Activated naive CD4-positive, alpha-beta T cell treated with anti-CD3 and anti-CD28 coated beads, Interleukin-2, amount 50 U/mL, for 24 hours (primary cell): ENCODE measurements around the gene DCAF4.

ENCODE experiments used
- H3K27ac Mint-ChIP-seq: one replicate; pipeline ENCODE4 v1.8.0; 2021; ENCODE audit warnings: mild to moderate bottlenecking, mixed read lengths
- H3K27me3 Mint-ChIP-seq: one replicate; pipeline ENCODE4 v1.8.0; 2021; ENCODE audit warnings: mixed read lengths
- H3K36me3 Mint-ChIP-seq: one replicate; pipeline ENCODE4 v1.8.0; 2021; ENCODE audit warnings: mixed read lengths
- H3K4me1 Mint-ChIP-seq: one replicate; pipeline ENCODE4 v1.8.0; 2021; ENCODE audit warnings: mixed read lengths
- H3K4me3 Mint-ChIP-seq: one replicate; pipeline ENCODE4 v1.8.0; 2021; ENCODE audit warnings: mild to moderate bottlenecking, mixed read lengths
- H3K9me3 Mint-ChIP-seq: one replicate; pipeline ENCODE4 v1.8.0; 2021; ENCODE audit warnings: mixed read lengths

DCAF4 gene

GRCh38 chr14:72926292-72927028 lies at the start of gene DCAF4:
Gene DCAF4 (plus strand): TSS chr14:72926464. CDS start chr14:72937979, 11,515 bp downstream.
- Mint-ChIP-seq H3K4me1 (peaks cover 15% of the 10 kb centered on the region), H3K4me3 (peak within 1 kb of the TSS; percentile 92), H3K27me3 (no peaks in the 10 kb centered on the region), H3K36me3 (peaks cover 2% of the 10 kb centered on the region), H3K9me3 (no peaks in the 10 kb centered on the region), H3K27ac (peak within 1 kb of the TSS; percentile 87)

GRCh38 chr14:72876710-72877063 lies 49.6 kb upstream of the DCAF4 start:
- Mint-ChIP-seq H3K4me1 (no peaks in the 10 kb centered on the region), H3K27me3 (peaks cover 1% of the 10 kb centered on the region), H3K27ac (no peak overlapping the region), H3K9me3 (peaks cover 3% of the 10 kb centered on the region), H3K4me3 (no peak overlapping the region), H3K36me3 (peaks cover 2% of the 10 kb centered on the region)

GRCh38 chr14:72878746-72879145 lies 47.5 kb upstream of the DCAF4 start:
- Mint-ChIP-seq H3K36me3 (no peaks in the 10 kb centered on the region), H3K4me3 (no peak overlapping the region), H3K27ac (no peak overlapping the region), H3K9me3 (no peaks in the 10 kb centered on the region), H3K27me3 (peaks cover 1% of the 10 kb centered on the region), H3K4me1 (no peaks in the 10 kb centered on the region)

- Mint-ChIP-seq H3K27ac (no peak overlapping the region), H3K4me1 (no peaks in the 10 kb centered on the region)
Measured at GRCh38 chr14:72879431-72879830, 46.8 kb upstream of the DCAF4 start.

GRCh38 chr14:72880164-72880563 lies 46.1 kb upstream of the DCAF4 start:
- Mint-ChIP-seq H3K4me3 (no peak overlapping the region), H3K27me3 (no peaks in the 10 kb centered on the region), H3K4me1 (no peaks in the 10 kb centered on the region), H3K27ac (no peak overlapping the region), H3K36me3 (no peaks in the 10 kb centered on the region), H3K9me3 (no peaks in the 10 kb centered on the region)

More at GRCh38 chr14:72879431-72879830, 46.8 kb upstream of the DCAF4 start:
- Mint-ChIP-seq H3K36me3 (no peaks in the 10 kb centered on the region), H3K27me3 (no peaks in the 10 kb centered on the region), H3K4me3 (no peak overlapping the region), H3K9me3 (no peaks in the 10 kb centered on the region)

- H3K36me3 Mint-ChIP-seq, result no peaks in the 10 kb centered on the region
- H3K4me1 Mint-ChIP-seq, result no peaks in the 10 kb centered on the region
- no peaks in the 10 kb centered on the region for H3K27me3 Mint-ChIP-seq
- H3K9me3 Mint-ChIP-seq, result no peaks in the 10 kb centered on the region
- H3K4me3 Mint-ChIP-seq, result no peak overlapping the region
- H3K27ac Mint-ChIP-seq, result no peak overlapping the region
Measured at GRCh38 chr14:72880820-72881219, 45.4 kb upstream of the DCAF4 start.

- H3K4me3 Mint-ChIP-seq, result no peak overlapping the region
- no peak overlapping the region for H3K27ac Mint-ChIP-seq
- H3K36me3 Mint-ChIP-seq, result no peaks in the 10 kb centered on the region
- H3K4me1 Mint-ChIP-seq, result no peaks in the 10 kb centered on the region
- no peaks in the 10 kb centered on the region for H3K27me3 Mint-ChIP-seq
- no peaks in the 10 kb centered on the region for H3K9me3 Mint-ChIP-seq
Measured at GRCh38 chr14:72881543-72881942, 44.7 kb upstream of the DCAF4 start.

GRCh38 chr14:72882047-72882446 lies 44.2 kb upstream of the DCAF4 start:
- no peaks in the 10 kb centered on the region for H3K4me1 Mint-ChIP-seq
- no peak overlapping the region for H3K4me3 Mint-ChIP-seq
- no peaks in the 10 kb centered on the region for H3K27me3 Mint-ChIP-seq
- H3K36me3 Mint-ChIP-seq, result no peaks in the 10 kb centered on the region
- no peak overlapping the region for H3K27ac Mint-ChIP-seq
- no peaks in the 10 kb centered on the region for H3K9me3 Mint-ChIP-seq

GRCh38 chr14:72882463-72882862 lies 43.8 kb upstream of the DCAF4 start:
- no peak overlapping the region for H3K4me3 Mint-ChIP-seq
- H3K27ac Mint-ChIP-seq, result no peak overlapping the region
- no peaks in the 10 kb centered on the region for H3K9me3 Mint-ChIP-seq
- H3K36me3 Mint-ChIP-seq, result no peaks in the 10 kb centered on the region
- H3K27me3 Mint-ChIP-seq, result no peaks in the 10 kb centered on the region
- no peaks in the 10 kb centered on the region for H3K4me1 Mint-ChIP-seq

- H3K27me3 Mint-ChIP-seq, result no peaks in the 10 kb centered on the region
- H3K27ac Mint-ChIP-seq, result no peak overlapping the region
- H3K9me3 Mint-ChIP-seq, result no peaks in the 10 kb centered on the region
- no peaks in the 10 kb centered on the region for H3K4me1 Mint-ChIP-seq
- no peaks in the 10 kb centered on the region for H3K36me3 Mint-ChIP-seq
- H3K4me3 Mint-ChIP-seq, result no peak overlapping the region
Measured at GRCh38 chr14:72883109-72883508, 43.2 kb upstream of the DCAF4 start.

- no peaks in the 10 kb centered on the region for H3K27me3 Mint-ChIP-seq
- no peak overlapping the region for H3K27ac Mint-ChIP-seq
- H3K36me3 Mint-ChIP-seq, result no peaks in the 10 kb centered on the region
- no peaks in the 10 kb centered on the region for H3K4me1 Mint-ChIP-seq
- H3K4me3 Mint-ChIP-seq, result no peak overlapping the region
- H3K9me3 Mint-ChIP-seq, result no peaks in the 10 kb centered on the region
Measured at GRCh38 chr14:72883961-72884360, 42.3 kb upstream of the DCAF4 start.

- no peaks in the 10 kb centered on the region for H3K4me1 Mint-ChIP-seq
- H3K27me3 Mint-ChIP-seq, result no peaks in the 10 kb centered on the region
- no peaks in the 10 kb centered on the region for H3K9me3 Mint-ChIP-seq
- H3K27ac Mint-ChIP-seq, result no peak overlapping the region
- no peaks in the 10 kb centered on the region for H3K36me3 Mint-ChIP-seq
- H3K4me3 Mint-ChIP-seq, result no peak overlapping the region
Measured at GRCh38 chr14:72884386-72884785, 41.9 kb upstream of the DCAF4 start.

- Mint-ChIP-seq H3K9me3 (no peaks in the 10 kb centered on the region), H3K4me3 (no peak overlapping the region), H3K4me1 (peaks cover 6% of the 10 kb centered on the region), H3K36me3 (no peaks in the 10 kb centered on the region), H3K27me3 (peaks cover 10% of the 10 kb centered on the region), H3K27ac (no peak overlapping the region)
Measured at GRCh38 chr14:72887514-72887913, 38.8 kb upstream of the DCAF4 start.

- H3K9me3 Mint-ChIP-seq, result no peaks in the 10 kb centered on the region
- peaks cover 9% of the 10 kb centered on the region for H3K4me1 Mint-ChIP-seq
- H3K4me3 Mint-ChIP-seq, result no peak overlapping the region
- peaks cover 12% of the 10 kb centered on the region for H3K27me3 Mint-ChIP-seq
- H3K36me3 Mint-ChIP-seq, result no peaks in the 10 kb centered on the region
- no peak overlapping the region for H3K27ac Mint-ChIP-seq
Measured at GRCh38 chr14:72888192-72888591, 38.1 kb upstream of the DCAF4 start.

GRCh38 chr14:72888636-72889201 lies 37.5 kb upstream of the DCAF4 start:
- Mint-ChIP-seq H3K4me1 (peaks cover 10% of the 10 kb centered on the region), H3K4me3 (no peak overlapping the region), H3K9me3 (no peaks in the 10 kb centered on the region), H3K27ac (no peak overlapping the region), H3K27me3 (peaks cover 12% of the 10 kb centered on the region), H3K36me3 (no peaks in the 10 kb centered on the region)

- no peaks in the 10 kb centered on the region for H3K9me3 Mint-ChIP-seq
- H3K4me1 Mint-ChIP-seq, result peaks cover 16% of the 10 kb centered on the region
- H3K36me3 Mint-ChIP-seq, result no peaks in the 10 kb centered on the region
- H3K27ac Mint-ChIP-seq, result no peak overlapping the region
- H3K27me3 Mint-ChIP-seq, result peaks cover 15% of the 10 kb centered on the region
- no peak overlapping the region for H3K4me3 Mint-ChIP-seq
Measured at GRCh38 chr14:72889366-72889765, 36.9 kb upstream of the DCAF4 start.
